ENCODE data around the gene VIPR2.

- TF ChIP-seq CTCF (conservative IDR thresholded peaks at IDR 0.05; ENCODE audit: low read depth, low read length) (no peak), EZH2 (IDR thresholded peaks at IDR 0.05; ENCODE audit: borderline replicate concordance, low read depth, low read length, poor library complexity, severe bottlenecking) (no peak)
These were observed 46.6 kb upstream of the VIPR2 start for GRCh38 chr7:159191236-159191635.
